ENCODE measurements around the gene KCNIP4.
A peak's percentile ranks its signal among the peaks of the same experiment; 100 is the strongest.

The KCNIP4 gene

GRCh38 chr4:21757248-21757647 lies 191.3 kb downstream of the KCNIP4 start:
- DNase-seq (ENCODE audit: low spot score) = no peak

- no peak for DNase-seq (ENCODE audit: low spot score)
These were observed 195.3 kb downstream of the KCNIP4 start for GRCh38 chr4:21753084-21753760.

GRCh38 chr4:21752616-21753015 lies 196.0 kb downstream of the KCNIP4 start:
- no peak for DNase-seq (ENCODE audit: low spot score)

GRCh38 chr4:21749924-21750323 lies 198.6 kb downstream of the KCNIP4 start:
- no peak for DNase-seq (ENCODE audit: low spot score)

GRCh38 chr4:21749412-21749811 lies 199.2 kb downstream of the KCNIP4 start:
- no peak for DNase-seq (ENCODE audit: low spot score)

GRCh38 chr4:21744046-21744445 lies 204.5 kb downstream of the KCNIP4 start:
- no peak for DNase-seq (ENCODE audit: low spot score)

- DNase-seq (ENCODE audit: low spot score) = no peak
These were observed 206.2 kb downstream of the KCNIP4 start for GRCh38 chr4:21742326-21742725.

- no peak for DNase-seq (ENCODE audit: low spot score)
These were observed 209.8 kb downstream of the KCNIP4 start for GRCh38 chr4:21738821-21739220.

- no peak for DNase-seq (ENCODE audit: low spot score)
These were observed 212.7 kb downstream of the KCNIP4 start for GRCh38 chr4:21735866-21736265.

- DNase-seq (ENCODE audit: low spot score) = no peak
These were observed 214.5 kb downstream of the KCNIP4 start for GRCh38 chr4:21733894-21734630.

GRCh38 chr4:21728304-21728703 lies 220.3 kb downstream of the KCNIP4 start:
- no peak for DNase-seq (ENCODE audit: low spot score)

- DNase-seq (ENCODE audit: low spot score) = no peak
These were observed 222.2 kb downstream of the KCNIP4 start for GRCh38 chr4:21726255-21726815.

- no peak for DNase-seq (ENCODE audit: low spot score)
These were observed 226.3 kb downstream of the KCNIP4 start for GRCh38 chr4:21722157-21722839.

GRCh38 chr4:21716531-21716930 lies 232.0 kb downstream of the KCNIP4 start:
- DNase-seq (ENCODE audit: low spot score) = no peak

- no peak for DNase-seq (ENCODE audit: low spot score)
These were observed 238.3 kb downstream of the KCNIP4 start for GRCh38 chr4:21710179-21710835.

GRCh38 chr4:21709761-21710160 lies 238.8 kb downstream of the KCNIP4 start:
- DNase-seq (ENCODE audit: low spot score) = no peak

- no peak for DNase-seq (ENCODE audit: low spot score)
These were observed 239.5 kb downstream of the KCNIP4 start for GRCh38 chr4:21709031-21709430.

GRCh38 chr4:21699446-21699845 lies 249.1 kb downstream of the KCNIP4 start:
- no peak for DNase-seq (ENCODE audit: low spot score)

- DNase-seq (ENCODE audit: low spot score) = peak; percentile 62
These were observed 251.0 kb downstream of the KCNIP4 start for GRCh38 chr4:21697583-21697982.

- no peak for DNase-seq (ENCODE audit: low spot score)
These were observed 253.4 kb downstream of the KCNIP4 start for GRCh38 chr4:21695141-21695540.

- DNase-seq (ENCODE audit: low spot score) = no peak
These were observed 256.3 kb downstream of the KCNIP4 start for GRCh38 chr4:21692241-21692640.

GRCh38 chr4:21688596-21689265 lies 259.8 kb downstream of the KCNIP4 start:
- no peak for DNase-seq (ENCODE audit: low spot score)

All from ecto neural progenitor cell (in vitro differentiated cells).